PC-9 (cell line): ENCODE results near the gene TBCA.

ENCODE experiments used
- CTCF ChIP-seq: fragments of 200-600 bp; sonication (generic); conservative IDR thresholded peaks from 2 replicates; pipeline ENCODE4 v1.6.1; 2017; ENCODE audit warnings: mixed run types, antibody characterized with exemption, mild to moderate bottlenecking, moderate library complexity
- EZH2 ChIP-seq: fragments of 200-600 bp; sonication (generic); IDR thresholded peaks from 2 replicates; pipeline ENCODE4 v1.8.0; 2017; ENCODE audit warnings: antibody characterized with exemption, low read depth

- no peak for TF ChIP-seq CTCF
- no peak for TF ChIP-seq EZH2
These were observed 41.3 kb downstream of the TBCA start for GRCh38 chr5:77734885-77735284.
